ENCODE data around the gene DISC1. TPM values are rescaled to one million over a fixed set of nuclear protein-coding genes. Genes with fewer than 3 reads are reported as not detected.

Gene DISC1
- total RNA-seq, 1 experiment from 2014 or later = 13.5 TPM

DNA sequence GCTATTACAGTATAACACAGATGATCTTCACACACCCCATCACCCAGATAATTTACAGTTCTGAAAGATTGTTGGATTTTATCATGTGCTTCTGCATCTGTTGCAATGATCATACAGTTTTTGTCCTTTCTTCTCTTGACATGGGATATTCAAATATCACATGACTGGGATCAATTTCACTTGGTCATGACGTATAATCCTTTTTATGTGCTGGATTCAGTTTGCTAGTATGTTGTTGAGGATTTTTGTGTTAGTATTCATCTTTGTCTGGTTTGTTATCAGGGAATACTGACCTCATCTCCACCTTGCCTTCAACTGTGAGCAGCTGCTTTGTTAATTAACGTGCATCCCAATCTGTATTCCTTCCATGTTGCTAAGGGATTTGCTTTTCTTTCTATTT, 44.7 kb upstream of the DISC1 start:
- H3K27me3 Mint-ChIP-seq (ENCODE audit: insufficient read depth, unreplicated experiment) = no peaks in the 10 kb centered on the region
- CTCF ChIA-PET = no interaction called here

GRCh38 chr1:231583376-231583775, 43.2 kb upstream of the DISC1 start:
- no peaks in the 10 kb centered on the region for H3K4me1 ChIP-seq
- ChIA-PET CTCF (no interaction called here), POLR2A (no interaction called here)
- no TSS peak for BruUV-seq (replicated peaks)
- H3K27me3 ChIP-seq (replicated peaks; ENCODE audit: control insufficient read depth, insufficient read depth, low read length) = no peaks in the 10 kb centered on the region
- H3K4me3 Mint-ChIP-seq (ENCODE audit: unreplicated experiment) = no peak overlapping the region
- intact Hi-C loops (cut with micrococcal nuclease; ENCODE audit: unreplicated experiment) = no loop called here
- no peak for DNase-seq
- H3K36me3 Mint-ChIP-seq (ENCODE audit: insufficient read depth, unreplicated experiment) = no peaks in the 10 kb centered on the region
- no peaks in the 10 kb centered on the region for H3K36me3 ChIP-seq (ENCODE audit: control insufficient read depth, insufficient read depth, low read length)
- no peak for TF ChIP-seq CTCF (IDR thresholded peaks at IDR 0.05; ENCODE audit: insufficient read depth in 1 of 2, low read depth in 1 of 2, low read length in 1 of 2, severe bottlenecking in 1 of 2, unreplicated experiment in 1 of 2)
- H3K9me3 ChIP-seq = no peaks in the 10 kb centered on the region
- no peaks in the 10 kb centered on the region for H3K9me3 Mint-ChIP-seq (ENCODE audit: unreplicated experiment)
- no peaks in the 10 kb centered on the region for H3K4me1 Mint-ChIP-seq (ENCODE audit: low read depth, unreplicated experiment)
- no peak overlapping the region for H3K27ac Mint-ChIP-seq (ENCODE audit: unreplicated experiment)
- H3K4me3 ChIP-seq (ENCODE audit: low read depth, low read length) = no peak overlapping the region
- H3K27me3 Mint-ChIP-seq (ENCODE audit: insufficient read depth, unreplicated experiment) = no peaks in the 10 kb centered on the region

More for the DNA sequence above, 44.7 kb upstream of the DISC1 start:
- Mint-ChIP-seq H3K4me3 (ENCODE audit: unreplicated experiment) (no peak overlapping the region), H3K4me1 (ENCODE audit: low read depth, unreplicated experiment) (peaks cover 4% of the 10 kb centered on the region), H3K27ac (ENCODE audit: unreplicated experiment) (no peak overlapping the region), H3K9me3 (ENCODE audit: unreplicated experiment) (no peaks in the 10 kb centered on the region), H3K36me3 (ENCODE audit: insufficient read depth, unreplicated experiment) (no peaks in the 10 kb centered on the region)
- POLR2A ChIA-PET = no interaction called here
- H3K27me3 ChIP-seq (replicated peaks; ENCODE audit: control insufficient read depth, insufficient read depth, low read length) = no peaks in the 10 kb centered on the region
- intact Hi-C loops (cut with micrococcal nuclease; ENCODE audit: unreplicated experiment) = no loop called here
- H3K9me3 ChIP-seq = no peaks in the 10 kb centered on the region
- peaks cover 4% of the 10 kb centered on the region for H3K4me1 ChIP-seq
- TF ChIP-seq CTCF (IDR thresholded peaks at IDR 0.05; ENCODE audit: insufficient read depth in 1 of 2, low read depth in 1 of 2, low read length in 1 of 2, severe bottlenecking in 1 of 2, unreplicated experiment in 1 of 2) = no peak
- DNase-seq = no peak
- no peaks in the 10 kb centered on the region for H3K36me3 ChIP-seq (ENCODE audit: control insufficient read depth, insufficient read depth, low read length)
- BruUV-seq (replicated peaks) = no TSS peak
- H3K4me3 ChIP-seq (ENCODE audit: low read depth, low read length) = no peak overlapping the region

DNA sequence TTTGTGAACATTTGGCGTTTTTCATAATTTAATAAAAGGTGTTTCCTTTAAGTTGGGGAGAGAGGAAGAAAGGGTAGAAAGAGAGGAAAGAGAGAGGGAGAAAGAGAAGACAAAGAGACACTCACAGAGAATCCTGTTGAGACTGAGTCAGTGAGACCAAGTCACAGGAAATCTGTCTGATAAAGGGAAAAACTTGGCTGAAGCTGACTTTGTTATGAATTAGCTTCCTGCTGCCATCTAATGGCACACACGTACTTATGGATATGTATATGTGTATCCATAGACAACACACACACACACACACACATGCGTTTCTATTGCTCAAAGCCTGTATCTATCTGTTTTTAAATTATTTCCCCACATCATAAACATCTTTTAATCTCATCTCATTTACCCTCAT, 42.5 kb upstream of the DISC1 start:
- H3K4me1 ChIP-seq = no peaks in the 10 kb centered on the region
- CTCF ChIA-PET = interaction anchor here (0.6 to 1.3 kb wide), 5 partner anchors 22 to 246 kb away, joined by 3 to 6 read pairs (median 4); partner anchors contain the start of genes EXOC8 and SPRTN

More for the DNA sequence above, 42.5 kb upstream of the DISC1 start:
- Histone ChIP-seq H3K4me3 (ENCODE audit: low read depth, low read length) (no peak overlapping the region), H3K27me3 (replicated peaks; ENCODE audit: control insufficient read depth, insufficient read depth, low read length) (no peaks in the 10 kb centered on the region), H3K36me3 (ENCODE audit: control insufficient read depth, insufficient read depth, low read length) (no peaks in the 10 kb centered on the region), H3K9me3 (no peaks in the 10 kb centered on the region)
- no peak overlapping the region for H3K4me3 Mint-ChIP-seq (ENCODE audit: unreplicated experiment)
- peak; percentile 10 to 12 for TF ChIP-seq CTCF (IDR thresholded peaks at IDR 0.05; ENCODE audit: insufficient read depth in 1 of 2, low read depth in 1 of 2, low read length in 1 of 2, severe bottlenecking in 1 of 2, unreplicated experiment in 1 of 2)
- POLR2A ChIA-PET = interaction anchor here (0.6 kb wide), 1 partner anchor 754 kb away, joined by 3 read pairs; no protein-coding TSS in a partner anchor
- no peaks in the 10 kb centered on the region for H3K36me3 Mint-ChIP-seq (ENCODE audit: insufficient read depth, unreplicated experiment)
- H3K4me1 Mint-ChIP-seq (ENCODE audit: low read depth, unreplicated experiment) = no peaks in the 10 kb centered on the region
- DNase-seq = peak in 1 of 2 experiments; percentile 25
- BruUV-seq (replicated peaks) = no TSS peak
- intact Hi-C loops (cut with micrococcal nuclease; ENCODE audit: unreplicated experiment) = no loop called here
- no peaks in the 10 kb centered on the region for H3K27me3 Mint-ChIP-seq (ENCODE audit: insufficient read depth, unreplicated experiment)
- no peaks in the 10 kb centered on the region for H3K9me3 Mint-ChIP-seq (ENCODE audit: unreplicated experiment)
- H3K27ac Mint-ChIP-seq (ENCODE audit: unreplicated experiment) = no peak overlapping the region

Data from Caco-2 (cell line).